ENCODE results near the gene GABRB3.
"Not testable (repeated sequence)": the region's sequence is repeated elsewhere in the genome, so short reads cannot be mapped to it uniquely, and the experiment has no call there.

GABRB3 gene

DNA sequence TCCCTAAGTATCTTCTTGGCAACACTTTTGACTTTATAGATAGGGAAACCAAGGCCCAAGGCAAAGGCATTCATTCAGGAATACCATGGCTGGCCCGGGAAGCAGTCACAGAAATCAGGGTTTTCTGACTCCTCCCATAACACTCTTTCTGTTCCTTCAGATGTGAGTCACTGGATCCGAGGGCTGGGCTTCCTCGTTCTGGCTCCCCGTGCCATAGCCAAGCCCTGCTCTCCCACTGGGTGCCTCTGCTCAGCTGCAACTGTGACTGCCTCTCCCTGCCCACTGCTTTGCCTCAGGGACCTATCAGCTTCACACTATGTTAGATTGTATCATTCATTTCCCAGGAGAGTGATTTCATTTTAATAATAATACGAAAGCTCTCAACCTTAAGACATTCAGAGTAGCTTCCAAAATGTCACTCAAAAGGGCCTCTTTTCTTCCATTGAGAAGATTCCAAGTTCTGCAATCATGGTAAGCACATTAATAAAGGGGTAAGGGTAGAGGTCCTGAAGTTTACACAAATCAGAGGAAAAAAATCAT lies 50.2 kb downstream of the GABRB3 start:
- Histone ChIP-seq H3K4me3 (ENCODE audit: low read length) (no peak overlapping the region), H3K4me1 (ENCODE audit: control insufficient read depth, low read length) (no peaks in the 10 kb centered on the region), H3K9me2 (replicated peaks; ENCODE audit: control insufficient read depth, low read length) (no peaks in the 10 kb centered on the region), H3F3A (ENCODE audit: control insufficient read depth, insufficient read depth) (no peaks in the 10 kb centered on the region), H3K27ac (ENCODE audit: low read depth, low read length) (no peak overlapping the region), H3K4me2 (ENCODE audit: low read length) (no peak overlapping the region), H3K27me3 (ENCODE audit: control insufficient read depth, low read length) (no peaks in the 10 kb centered on the region), H3K36me3 (ENCODE audit: control insufficient read depth, low read length) (no peaks in the 10 kb centered on the region), H4K20me1 (ENCODE audit: control insufficient read depth, insufficient read depth, low read depth, low read length) (no peaks in the 10 kb centered on the region), H3K9me3 (ENCODE audit: control insufficient read depth, insufficient read depth, low read length) (peaks cover 12% of the 10 kb centered on the region; the same call in 1 of the 2 replicates), H3K79me2 (ENCODE audit: control insufficient read depth, low read length) (no peaks in the 10 kb centered on the region)
- TF ChIP-seq, protein P1, sequence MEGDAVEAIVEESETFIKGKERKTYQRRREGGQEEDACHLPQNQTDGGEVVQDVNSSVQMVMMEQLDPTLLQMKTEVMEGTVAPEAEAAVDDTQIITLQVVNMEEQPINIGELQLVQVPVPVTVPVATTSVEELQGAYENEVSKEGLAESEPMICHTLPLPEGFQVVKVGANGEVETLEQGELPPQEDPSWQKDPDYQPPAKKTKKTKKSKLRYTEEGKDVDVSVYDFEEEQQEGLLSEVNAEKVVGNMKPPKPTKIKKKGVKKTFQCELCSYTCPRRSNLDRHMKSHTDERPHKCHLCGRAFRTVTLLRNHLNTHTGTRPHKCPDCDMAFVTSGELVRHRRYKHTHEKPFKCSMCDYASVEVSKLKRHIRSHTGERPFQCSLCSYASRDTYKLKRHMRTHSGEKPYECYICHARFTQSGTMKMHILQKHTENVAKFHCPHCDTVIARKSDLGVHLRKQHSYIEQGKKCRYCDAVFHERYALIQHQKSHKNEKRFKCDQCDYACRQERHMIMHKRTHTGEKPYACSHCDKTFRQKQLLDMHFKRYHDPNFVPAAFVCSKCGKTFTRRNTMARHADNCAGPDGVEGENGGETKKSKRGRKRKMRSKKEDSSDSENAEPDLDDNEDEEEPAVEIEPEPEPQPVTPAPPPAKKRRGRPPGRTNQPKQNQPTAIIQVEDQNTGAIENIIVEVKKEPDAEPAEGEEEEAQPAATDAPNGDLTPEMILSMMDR (IDR thresholded peaks at IDR 0.05; ENCODE audit: low read depth, low read length, poor library complexity, severe bottlenecking), result no peak
- no peak for TF ChIP-seq EZH2phosphoT487 (IDR thresholded peaks at IDR 0.05; ENCODE audit: borderline replicate concordance, low read length)

DNA sequence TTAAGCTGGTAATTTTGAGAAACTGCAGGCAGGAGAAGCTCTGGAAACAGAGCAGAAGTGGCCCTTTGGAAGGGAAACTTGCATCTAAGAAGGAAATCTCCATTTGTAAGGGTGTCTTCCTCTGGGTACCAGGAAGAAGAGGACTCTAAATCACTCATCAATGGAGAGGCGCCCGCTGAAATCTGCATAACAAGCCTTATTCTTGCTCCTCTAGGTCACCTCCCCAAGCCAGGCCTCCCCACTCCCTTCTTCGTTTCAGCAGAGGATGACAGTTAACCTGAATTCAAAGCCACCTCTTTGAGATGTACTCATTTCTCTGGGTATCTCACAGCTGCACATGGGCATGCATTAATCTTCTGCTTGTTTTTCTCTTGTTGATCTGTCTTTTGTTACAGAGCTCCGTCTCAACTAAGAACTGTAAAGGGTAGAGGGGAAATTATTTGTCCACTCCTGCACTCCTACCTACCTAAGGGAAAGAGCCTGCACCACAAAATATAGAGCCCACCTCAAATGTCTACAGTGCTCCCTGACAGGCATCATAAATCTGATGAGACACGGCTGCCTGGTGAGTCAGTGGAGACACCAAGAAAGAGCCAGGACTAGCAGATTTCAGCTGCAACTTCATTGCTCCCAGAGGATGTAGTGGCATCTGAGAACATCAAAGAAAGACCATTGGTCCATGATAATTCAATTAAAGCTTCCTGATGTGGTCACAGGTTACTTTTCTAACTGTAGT lies 51.5 kb downstream of the GABRB3 start:
- Histone ChIP-seq H3K9me2 (replicated peaks; ENCODE audit: control insufficient read depth, low read length) (no peaks in the 10 kb centered on the region), H3F3A (ENCODE audit: control insufficient read depth, insufficient read depth) (no peaks in the 10 kb centered on the region), H3K27ac (ENCODE audit: low read depth, low read length) (no peak overlapping the region), H3K9me3 (ENCODE audit: control insufficient read depth, insufficient read depth, low read length) (peaks cover 10% of the 10 kb centered on the region; the same call in 1 of the 2 replicates), H3K4me1 (ENCODE audit: control insufficient read depth, low read length) (no peaks in the 10 kb centered on the region), H3K27me3 (ENCODE audit: control insufficient read depth, low read length) (no peaks in the 10 kb centered on the region), H3K79me2 (ENCODE audit: control insufficient read depth, low read length) (no peaks in the 10 kb centered on the region), H3K4me2 (ENCODE audit: low read length) (no peak overlapping the region), H3K4me3 (ENCODE audit: low read length) (no peak overlapping the region), H4K20me1 (ENCODE audit: control insufficient read depth, insufficient read depth, low read depth, low read length) (no peaks in the 10 kb centered on the region), H3K36me3 (ENCODE audit: control insufficient read depth, low read length) (no peaks in the 10 kb centered on the region)
- TF ChIP-seq EZH2phosphoT487 (IDR thresholded peaks at IDR 0.05; ENCODE audit: borderline replicate concordance, low read length), result no peak
- TF ChIP-seq, protein P1 (IDR thresholded peaks at IDR 0.05; ENCODE audit: low read depth, low read length, poor library complexity, severe bottlenecking), result no peak

DNA sequence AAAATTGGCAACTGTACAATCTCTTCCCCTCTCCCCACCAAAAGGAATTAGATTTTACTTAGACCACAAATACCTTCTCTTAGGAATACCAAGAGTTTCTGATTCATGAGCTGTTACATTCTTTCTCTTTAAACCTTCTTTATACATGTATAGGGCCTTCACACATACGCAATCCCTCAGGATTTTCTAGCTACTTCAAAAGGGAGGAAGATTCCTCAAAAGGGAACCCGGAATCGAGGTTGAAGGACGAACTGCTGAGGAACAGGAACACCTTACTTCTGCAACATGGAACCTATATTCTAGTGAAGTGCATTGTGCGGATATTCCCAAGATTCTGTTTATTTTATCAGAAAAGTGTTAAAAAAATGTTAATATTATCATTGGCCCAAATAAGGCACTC lies 52.3 kb downstream of the GABRB3 start:
- no peaks in the 10 kb centered on the region for H3K9me2 ChIP-seq (replicated peaks; ENCODE audit: control insufficient read depth, low read length)
- H3K27me3 ChIP-seq (ENCODE audit: control insufficient read depth, low read length), result no peaks in the 10 kb centered on the region
- H3K36me3 ChIP-seq (ENCODE audit: control insufficient read depth, low read length), result no peaks in the 10 kb centered on the region
- H3F3A ChIP-seq (ENCODE audit: control insufficient read depth, insufficient read depth), result no peaks in the 10 kb centered on the region
- TF ChIP-seq, protein P1 (IDR thresholded peaks at IDR 0.05; ENCODE audit: low read depth, low read length, poor library complexity, severe bottlenecking), result no peak
- TF ChIP-seq EZH2phosphoT487 (IDR thresholded peaks at IDR 0.05; ENCODE audit: borderline replicate concordance, low read length), result no peak
- H3K27ac ChIP-seq (ENCODE audit: low read depth, low read length), result no peak overlapping the region
- no peaks in the 10 kb centered on the region for H3K79me2 ChIP-seq (ENCODE audit: control insufficient read depth, low read length)
- H3K9me3 ChIP-seq (ENCODE audit: control insufficient read depth, insufficient read depth, low read length), result peaks cover 4% of the 10 kb centered on the region; the same call in 1 of the 2 replicates
- no peak overlapping the region for H3K4me2 ChIP-seq (ENCODE audit: low read length)
- H3K4me1 ChIP-seq (ENCODE audit: control insufficient read depth, low read length), result no peaks in the 10 kb centered on the region
- H4K20me1 ChIP-seq (ENCODE audit: control insufficient read depth, insufficient read depth, low read depth, low read length), result no peaks in the 10 kb centered on the region
- no peak overlapping the region for H3K4me3 ChIP-seq (ENCODE audit: low read length)

DNA sequence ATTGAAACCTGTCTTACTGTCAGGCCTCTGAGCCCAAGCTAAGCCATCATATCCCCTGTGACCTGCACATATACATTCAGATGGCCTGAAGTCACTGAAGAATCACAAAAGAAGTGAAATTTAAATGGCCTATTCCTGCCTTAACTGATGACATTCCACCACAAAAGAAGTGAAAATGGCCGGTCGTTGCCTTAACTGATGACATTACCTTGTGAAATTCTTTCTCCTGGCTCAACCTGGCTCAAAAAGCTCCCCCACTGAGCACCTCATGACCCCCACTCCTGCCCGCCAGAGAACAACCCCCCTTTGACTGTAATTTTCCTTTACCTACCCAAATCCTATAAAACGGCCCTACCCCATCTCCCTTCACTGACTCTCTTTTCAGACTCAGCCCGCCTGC lies 53.0 kb downstream of the GABRB3 start:
- not testable (repeated sequence) for H3K4me2 ChIP-seq (ENCODE audit: low read length); H3K27ac ChIP-seq (ENCODE audit: low read depth, low read length); H3K27me3 ChIP-seq (ENCODE audit: control insufficient read depth, low read length); H3K36me3 ChIP-seq (ENCODE audit: control insufficient read depth, low read length); H4K20me1 ChIP-seq (ENCODE audit: control insufficient read depth, insufficient read depth, low read depth, low read length); H3K9me2 ChIP-seq (replicated peaks; ENCODE audit: control insufficient read depth, low read length); H3K79me2 ChIP-seq (ENCODE audit: control insufficient read depth, low read length); H3F3A ChIP-seq (ENCODE audit: control insufficient read depth, insufficient read depth); H3K4me3 ChIP-seq (ENCODE audit: low read length); H3K4me1 ChIP-seq (ENCODE audit: control insufficient read depth, low read length); H3K9me3 ChIP-seq (ENCODE audit: control insufficient read depth, insufficient read depth, low read length)

Measured in DOHH2 (cell line).